Measurements from ENCODE around the gene IZUMO1. TPM values are rescaled to one million over a fixed set of nuclear protein-coding genes. Genes with fewer than 3 reads are reported as not detected.
A peak's percentile ranks its signal among the peaks of the same experiment; 100 is the strongest.

IZUMO1 gene
- total RNA-seq, 1 donor from 2014 or later = 2.9 TPM

GRCh38 chr19:48760504-48761205, 13.9 kb upstream of the IZUMO1 start:
- Histone ChIP-seq H3K36me3 (no peaks in the 10 kb centered on the region), H3K27me3 (ENCODE audit: low read depth) (no peaks in the 10 kb centered on the region), H3K4me1 (no peaks in the 10 kb centered on the region), H3K4me3 (no peak overlapping the region), H3K9me3 (no peaks in the 10 kb centered on the region), H3K27ac (peak overlapping the region; percentile 58)
- TF ChIP-seq, protein P1, sequence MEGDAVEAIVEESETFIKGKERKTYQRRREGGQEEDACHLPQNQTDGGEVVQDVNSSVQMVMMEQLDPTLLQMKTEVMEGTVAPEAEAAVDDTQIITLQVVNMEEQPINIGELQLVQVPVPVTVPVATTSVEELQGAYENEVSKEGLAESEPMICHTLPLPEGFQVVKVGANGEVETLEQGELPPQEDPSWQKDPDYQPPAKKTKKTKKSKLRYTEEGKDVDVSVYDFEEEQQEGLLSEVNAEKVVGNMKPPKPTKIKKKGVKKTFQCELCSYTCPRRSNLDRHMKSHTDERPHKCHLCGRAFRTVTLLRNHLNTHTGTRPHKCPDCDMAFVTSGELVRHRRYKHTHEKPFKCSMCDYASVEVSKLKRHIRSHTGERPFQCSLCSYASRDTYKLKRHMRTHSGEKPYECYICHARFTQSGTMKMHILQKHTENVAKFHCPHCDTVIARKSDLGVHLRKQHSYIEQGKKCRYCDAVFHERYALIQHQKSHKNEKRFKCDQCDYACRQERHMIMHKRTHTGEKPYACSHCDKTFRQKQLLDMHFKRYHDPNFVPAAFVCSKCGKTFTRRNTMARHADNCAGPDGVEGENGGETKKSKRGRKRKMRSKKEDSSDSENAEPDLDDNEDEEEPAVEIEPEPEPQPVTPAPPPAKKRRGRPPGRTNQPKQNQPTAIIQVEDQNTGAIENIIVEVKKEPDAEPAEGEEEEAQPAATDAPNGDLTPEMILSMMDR (IDR thresholded peaks at IDR 0.05) = no peak
- intact Hi-C loops (cut with DNase I) = no loop called here
- DNase-seq = no peak
- no peak for ATAC-seq

DNA sequence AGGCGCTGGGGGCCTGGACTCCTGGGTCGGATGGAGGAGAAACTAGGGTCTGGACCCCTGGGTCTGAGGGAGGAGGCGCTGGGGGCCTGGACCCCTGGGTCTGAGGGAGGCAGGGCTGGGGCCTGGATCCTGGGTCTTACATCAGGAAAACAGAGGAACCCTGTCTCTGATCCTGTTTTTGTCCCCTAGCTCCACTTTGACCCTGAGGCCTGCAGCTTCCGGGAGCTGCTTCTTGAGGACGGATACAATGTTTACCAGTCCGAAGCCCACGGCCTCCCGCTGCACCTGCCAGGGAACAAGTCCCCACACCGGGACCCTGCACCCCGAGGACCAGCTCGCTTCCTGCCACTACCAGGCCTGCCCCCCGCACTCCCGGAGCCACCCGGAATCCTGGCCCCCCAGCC, 11.0 kb upstream of the IZUMO1 start:
- no peaks in the 10 kb centered on the region for H3K9me3 ChIP-seq
- intact Hi-C loops (cut with DNase I) = no loop called here
- no peak overlapping the region for H3K27ac ChIP-seq
- peaks cover 7% of the 10 kb centered on the region for H3K27me3 ChIP-seq (ENCODE audit: low read depth)
- H3K36me3 ChIP-seq = no peaks in the 10 kb centered on the region
- H3K4me3 ChIP-seq = no peak overlapping the region
- no peak for DNase-seq
- ATAC-seq = no peak
- H3K4me1 ChIP-seq = peaks cover 6% of the 10 kb centered on the region
- TF ChIP-seq, protein P1 (IDR thresholded peaks at IDR 0.05) = no peak

- Histone ChIP-seq H3K4me3 (no peak overlapping the region), H3K27me3 (ENCODE audit: low read depth) (peaks cover 13% of the 10 kb centered on the region), H3K4me1 (peaks cover 12% of the 10 kb centered on the region), H3K36me3 (no peaks in the 10 kb centered on the region), H3K9me3 (no peaks in the 10 kb centered on the region), H3K27ac (no peak overlapping the region)
- TF ChIP-seq, protein P1 (IDR thresholded peaks at IDR 0.05) = no peak
- DNase-seq = no peak
- no peak for ATAC-seq
- intact Hi-C loops (cut with DNase I) = no loop called here
These were observed 10.5 kb upstream of the IZUMO1 start for GRCh38 chr19:48757089-48757675.

- TF ChIP-seq, protein P1 (IDR thresholded peaks at IDR 0.05) = no peak
- intact Hi-C loops (cut with DNase I) = no loop called here
- H3K4me3 ChIP-seq = no peak overlapping the region
- peaks cover 17% of the 10 kb centered on the region for H3K27me3 ChIP-seq (ENCODE audit: low read depth)
- no peaks in the 10 kb centered on the region for H3K9me3 ChIP-seq
- ATAC-seq (no peak), DNase-seq (no peak)
- peaks cover 17% of the 10 kb centered on the region for H3K4me1 ChIP-seq
- H3K27ac ChIP-seq = no peak overlapping the region
- H3K36me3 ChIP-seq = no peaks in the 10 kb centered on the region
These were observed 10.0 kb upstream of the IZUMO1 start for GRCh38 chr19:48756686-48757085.

DNA sequence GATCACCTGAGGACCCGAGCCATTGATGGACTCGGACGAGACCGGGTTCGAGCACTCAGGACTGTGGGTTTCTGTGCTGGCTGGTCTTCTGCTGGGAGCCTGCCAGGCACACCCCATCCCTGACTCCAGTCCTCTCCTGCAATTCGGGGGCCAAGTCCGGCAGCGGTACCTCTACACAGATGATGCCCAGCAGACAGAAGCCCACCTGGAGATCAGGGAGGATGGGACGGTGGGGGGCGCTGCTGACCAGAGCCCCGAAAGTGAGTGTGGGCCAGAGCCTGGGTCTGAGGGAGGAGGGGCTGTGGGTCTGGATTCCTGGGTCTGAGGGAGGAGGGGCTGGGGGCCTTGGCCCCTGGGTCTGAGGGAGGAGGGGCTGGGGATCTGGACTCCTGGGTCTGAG, 9.5 kb upstream of the IZUMO1 start:
- intact Hi-C loops (cut with DNase I) = no loop called here
- DNase-seq (no peak), ATAC-seq (no peak)
- H3K36me3 ChIP-seq = no peaks in the 10 kb centered on the region
- peaks cover 19% of the 10 kb centered on the region for H3K27me3 ChIP-seq (ENCODE audit: low read depth)
- no peaks in the 10 kb centered on the region for H3K9me3 ChIP-seq
- no peak overlapping the region for H3K4me3 ChIP-seq
- H3K27ac ChIP-seq = no peak overlapping the region
- peaks cover 21% of the 10 kb centered on the region for H3K4me1 ChIP-seq
- TF ChIP-seq, protein P1 (IDR thresholded peaks at IDR 0.05) = no peak

Measured in lower lobe of right lung (tissue), 2 donors.